GM06990 (cell line): ENCODE results near the gene CTDSP2.
"Not testable (repeated sequence)": the region's sequence is repeated elsewhere in the genome, so short reads cannot be mapped to it uniquely, and the experiment has no call there.

ENCODE experiments used
- DNase-seq: peaks from one replicate; pipeline ENCODE4 v3.0.0-alpha.2; 2011; ENCODE audit not compliant: insufficient read length; ENCODE audit errors: extremely low read depth
- H3K27me3 ChIP-seq: replicated peaks from 2 replicates; pipeline ENCODE4 v1.6.0; 2011; ENCODE audit warnings: low read length; ENCODE audit not compliant: control insufficient read depth, insufficient read depth
- H3K36me3 ChIP-seq: 2 replicates; pipeline ENCODE4 v1.5.1; 2011; ENCODE audit warnings: low read length; ENCODE audit not compliant: control insufficient read depth, insufficient read depth
- H3K4me3 ChIP-seq: replicated peaks from 2 replicates; pipeline ENCODE4 v1.5.1; 2011; ENCODE audit warnings: low read depth, mild to moderate bottlenecking, control low read depth, low read length
- CTCF ChIP-seq: IDR thresholded peaks from 2 replicates; pipeline ENCODE4 v1.5.1; 2011; ENCODE audit warnings: low read length, control low read depth, mild to moderate bottlenecking, inconsistent platforms; ENCODE audit not compliant: insufficient read depth, poor library complexity, severe bottlenecking

CTDSP2 gene

GRCh38 chr12:57822392-57823130 is 24.0 kb downstream of the CTDSP2 start:
- Histone ChIP-seq H3K4me3 (no peak overlapping the region), H3K27me3 (no peaks in the 10 kb centered on the region), H3K36me3 (peaks cover 50% of the 10 kb centered on the region)
- no peak for TF ChIP-seq CTCF
- no peak for DNase-seq

GRCh38 chr12:57821474-57822214 is 24.9 kb downstream of the CTDSP2 start:
- H3K4me3 ChIP-seq, result no peak overlapping the region
- H3K27me3 ChIP-seq, result no peaks in the 10 kb centered on the region
- peaks cover 41% of the 10 kb centered on the region for H3K36me3 ChIP-seq
- no peak for DNase-seq
- TF ChIP-seq CTCF, result no peak

DNA sequence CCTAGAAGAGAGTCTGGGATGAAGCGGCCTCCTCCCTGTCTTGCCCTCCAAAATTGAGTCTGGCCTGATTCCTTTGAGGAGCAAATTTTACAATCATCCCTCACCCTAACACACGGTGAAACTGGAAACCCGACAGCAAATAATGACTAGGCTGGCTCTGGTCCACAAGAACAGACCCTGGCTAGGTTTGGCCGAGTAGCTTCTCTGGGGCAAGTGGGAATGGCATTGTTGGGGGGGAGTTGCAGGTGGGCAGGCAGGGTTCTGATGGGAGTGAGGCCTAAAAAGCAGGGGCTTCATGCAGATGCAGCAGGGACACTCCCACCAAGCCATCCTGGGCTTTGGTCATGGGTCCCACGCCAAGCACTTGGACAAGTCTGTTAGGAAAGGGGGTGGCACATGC is 25.5 kb downstream of the CTDSP2 start:
- H3K4me3 ChIP-seq, H3K27me3 ChIP-seq, DNase-seq: not testable (repeated sequence)
- H3K36me3 ChIP-seq, result peaks cover 36% of the 10 kb centered on the region

- peaks cover 33% of the 10 kb centered on the region for H3K36me3 ChIP-seq
- not testable (repeated sequence) for DNase-seq, H3K27me3 ChIP-seq, H3K4me3 ChIP-seq
Measured at GRCh38 chr12:57820119-57820518, 26.4 kb downstream of the CTDSP2 start.

DNA sequence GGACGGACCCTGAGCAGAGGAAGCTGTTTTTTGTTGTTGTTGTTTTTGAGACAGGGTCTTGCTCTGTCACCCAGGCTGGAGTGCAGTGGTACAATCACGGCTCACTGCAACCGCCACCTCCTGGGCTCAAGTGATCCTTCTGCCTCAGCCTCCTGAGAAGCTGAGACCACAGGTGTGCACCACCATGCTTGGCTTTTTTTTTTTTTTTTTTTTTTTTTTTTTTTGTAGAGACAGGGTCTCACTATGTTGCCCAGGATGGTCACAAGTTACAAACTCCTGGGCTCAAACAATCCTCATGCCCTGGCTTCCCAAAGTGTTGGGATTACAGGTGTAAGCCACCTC is 28.6 kb downstream of the CTDSP2 start:
- H3K27me3 ChIP-seq, H3K4me3 ChIP-seq, DNase-seq: not testable (repeated sequence)
- H3K36me3 ChIP-seq, result peaks cover 15% of the 10 kb centered on the region

DNA sequence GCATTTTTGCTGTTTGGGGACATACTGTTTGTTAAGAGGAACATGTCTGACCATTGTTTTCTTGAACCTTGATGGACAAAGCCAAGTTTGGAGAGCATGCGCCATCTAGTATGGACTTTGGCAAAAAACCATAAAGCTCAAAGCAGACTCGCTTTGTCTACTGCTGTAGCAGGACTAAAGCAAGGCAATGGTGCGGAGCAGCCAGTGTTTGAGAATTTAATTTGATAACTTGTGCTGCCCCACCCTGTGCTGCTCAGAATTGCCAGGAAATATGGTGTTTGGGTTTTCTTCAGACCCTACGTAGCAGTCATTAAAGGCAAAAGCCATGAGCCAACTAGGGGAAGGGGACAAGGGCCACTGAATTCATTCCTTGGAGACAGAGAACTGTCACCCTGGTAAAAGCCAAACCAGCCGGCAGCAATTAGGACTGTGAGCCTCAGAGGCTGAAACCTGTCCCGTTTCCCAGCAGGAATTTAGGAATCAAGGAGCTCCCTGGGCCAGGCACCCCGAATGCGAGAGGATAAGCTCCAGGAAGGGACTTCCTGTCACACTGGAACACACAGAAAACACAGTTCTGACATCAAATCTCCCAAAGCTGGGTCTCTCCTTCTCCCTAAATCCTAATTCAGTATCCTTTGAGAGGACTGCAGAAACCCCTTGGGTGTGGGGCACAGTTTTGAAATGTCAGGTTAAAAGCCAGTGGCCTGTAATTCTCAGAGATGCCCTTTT is 29.1 kb downstream of the CTDSP2 start:
- H3K36me3 ChIP-seq, result peaks cover 11% of the 10 kb centered on the region
- TF ChIP-seq CTCF, result no peak
- no peaks in the 10 kb centered on the region for H3K27me3 ChIP-seq
- H3K4me3 ChIP-seq, result no peak overlapping the region
- DNase-seq, result no peak

GRCh38 chr12:57816855-57817151 is 29.7 kb downstream of the CTDSP2 start:
- Histone ChIP-seq H3K36me3 (peaks cover 8% of the 10 kb centered on the region), H3K4me3 (no peak overlapping the region), H3K27me3 (no peaks in the 10 kb centered on the region)
- TF ChIP-seq CTCF, result no peak
- DNase-seq, result no peak
